ENCODE results near the gene SLC9A9.

SLC9A9 gene

DNA sequence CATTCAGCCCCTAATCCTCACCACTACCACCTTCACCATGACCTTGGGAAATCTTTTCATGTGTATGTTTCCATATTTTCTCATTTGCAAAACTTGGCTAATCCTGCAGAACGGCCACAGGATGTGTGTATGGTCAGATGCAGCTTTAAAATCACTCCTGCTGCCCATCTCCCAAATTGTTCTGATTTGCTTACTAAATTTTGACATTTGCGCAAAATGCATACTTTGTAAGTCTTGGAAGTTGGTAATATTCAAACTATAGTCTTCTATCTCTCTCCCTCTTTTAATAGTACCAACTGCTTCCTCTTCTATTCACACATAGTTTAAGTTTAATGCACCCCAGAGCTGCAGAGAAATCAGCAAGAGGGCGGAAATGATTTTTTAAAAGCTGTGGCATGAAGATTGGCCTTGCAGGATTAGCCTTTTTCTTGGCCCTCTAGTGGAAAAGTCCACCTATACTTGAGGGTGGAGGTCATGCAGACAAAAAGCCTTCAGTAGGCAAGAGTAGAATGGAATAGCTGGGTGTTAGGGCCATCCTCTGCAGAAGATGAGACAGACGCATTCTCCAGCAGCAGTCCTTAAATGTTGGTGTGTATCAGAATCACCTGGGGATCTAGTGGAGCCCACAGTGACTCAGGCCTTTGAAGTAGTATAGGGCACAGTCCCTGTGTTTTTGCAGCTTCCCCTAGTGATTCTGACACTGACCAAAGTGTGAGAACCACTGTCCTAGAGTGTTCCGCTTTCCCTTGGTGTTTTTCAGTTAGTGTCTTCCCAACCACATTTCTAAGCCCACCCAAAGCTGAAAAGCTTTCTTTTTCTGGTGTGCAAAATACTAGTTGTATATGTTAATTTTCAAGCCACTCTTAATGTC is 547.0 kb downstream of the SLC9A9 start:
- no CpG with 5 or more reads among the region's 5 CpGs for WGBS (ENCODE audit: insufficient coverage, insufficient read length)
- Histone ChIP-seq H3K9me3 (ENCODE audit: control insufficient read depth, insufficient read depth, low read length) (no peaks in the 10 kb centered on the region), H3K27ac (ENCODE audit: low read length) (no peak overlapping the region), H3K27me3 (ENCODE audit: control insufficient read depth, insufficient read depth, low read length) (no peaks in the 10 kb centered on the region), H3K4me1 (ENCODE audit: control insufficient read depth, insufficient read depth, low read length) (no peaks in the 10 kb centered on the region), H3K36me3 (ENCODE audit: control insufficient read depth, insufficient read depth, low read length) (no peaks in the 10 kb centered on the region), H3K4me3 (ENCODE audit: low read length) (no peak overlapping the region)
- DNase-seq (ENCODE audit: low read depth, low spot score) = no peak

DNA sequence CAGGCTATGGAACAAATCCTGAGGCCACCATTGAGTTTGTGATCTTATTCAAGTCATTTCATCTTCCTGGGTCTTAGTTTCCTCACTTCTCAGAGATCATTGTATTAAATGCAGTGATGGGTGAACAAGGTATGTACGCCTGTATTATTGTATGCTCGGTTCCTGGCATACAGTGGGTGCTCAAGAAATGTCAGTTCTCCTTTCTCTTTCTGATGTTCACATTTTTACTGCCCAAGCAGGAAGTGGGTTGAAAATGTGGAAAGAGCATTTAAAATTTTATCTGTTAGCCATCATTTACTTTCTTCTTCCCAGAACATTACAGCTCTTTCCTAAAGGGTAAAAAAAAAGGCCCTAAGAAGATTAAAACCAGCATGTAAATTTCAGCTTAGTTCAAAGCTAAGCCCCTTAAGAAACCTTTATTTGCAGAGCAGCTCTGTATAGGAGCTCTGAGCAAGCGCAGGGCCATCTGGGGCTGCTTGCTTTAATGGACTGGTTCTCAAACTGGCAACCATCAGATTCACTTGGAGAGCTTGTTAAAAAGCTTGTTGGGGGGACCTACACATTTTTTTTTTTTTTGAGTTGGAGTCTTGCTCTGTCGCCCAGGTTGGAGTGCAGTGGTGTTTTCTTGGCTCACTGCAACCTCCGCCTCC is 549.3 kb downstream of the SLC9A9 start:
- WGBS (ENCODE audit: insufficient coverage, insufficient read length) = no CpG with 5 or more reads among the region's 5 CpGs
- H3K27me3 ChIP-seq (ENCODE audit: control insufficient read depth, insufficient read depth, low read length) = no peaks in the 10 kb centered on the region
- H3K4me3 ChIP-seq (ENCODE audit: low read length) = no peak overlapping the region
- no peak for DNase-seq (ENCODE audit: low read depth, low spot score)
- no peaks in the 10 kb centered on the region for H3K4me1 ChIP-seq (ENCODE audit: control insufficient read depth, insufficient read depth, low read length)
- no peak overlapping the region for H3K27ac ChIP-seq (ENCODE audit: low read length)
- H3K9me3 ChIP-seq (ENCODE audit: control insufficient read depth, insufficient read depth, low read length) = no peaks in the 10 kb centered on the region
- H3K36me3 ChIP-seq (ENCODE audit: control insufficient read depth, insufficient read depth, low read length) = no peaks in the 10 kb centered on the region

DNA sequence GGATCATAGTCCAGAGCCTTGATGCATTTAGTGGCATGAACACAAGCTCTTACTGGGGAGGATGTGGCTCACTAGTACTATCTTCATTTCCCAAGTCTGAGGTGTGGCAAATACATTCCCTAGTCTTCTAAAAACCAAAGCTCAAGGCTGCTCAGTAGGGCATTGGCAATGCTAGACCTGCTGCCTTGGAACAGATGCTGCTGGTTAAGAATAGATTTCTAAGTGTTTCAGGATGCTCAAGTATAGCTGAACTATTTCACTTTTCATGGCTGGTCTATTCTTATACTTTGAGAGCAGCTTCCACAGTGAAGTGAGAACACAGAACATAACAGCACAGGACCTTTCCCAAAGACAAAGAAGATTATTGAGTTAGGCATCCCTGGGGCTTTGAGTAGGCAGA is 549.9 kb downstream of the SLC9A9 start:
- Histone ChIP-seq H3K9me3 (ENCODE audit: control insufficient read depth, insufficient read depth, low read length) (no peaks in the 10 kb centered on the region), H3K27ac (ENCODE audit: low read length) (no peak overlapping the region), H3K36me3 (ENCODE audit: control insufficient read depth, insufficient read depth, low read length) (no peaks in the 10 kb centered on the region), H3K27me3 (ENCODE audit: control insufficient read depth, insufficient read depth, low read length) (no peaks in the 10 kb centered on the region), H3K4me3 (ENCODE audit: low read length) (no peak overlapping the region), H3K4me1 (ENCODE audit: control insufficient read depth, insufficient read depth, low read length) (no peaks in the 10 kb centered on the region)
- DNase-seq (ENCODE audit: low read depth, low spot score) = no peak

DNA sequence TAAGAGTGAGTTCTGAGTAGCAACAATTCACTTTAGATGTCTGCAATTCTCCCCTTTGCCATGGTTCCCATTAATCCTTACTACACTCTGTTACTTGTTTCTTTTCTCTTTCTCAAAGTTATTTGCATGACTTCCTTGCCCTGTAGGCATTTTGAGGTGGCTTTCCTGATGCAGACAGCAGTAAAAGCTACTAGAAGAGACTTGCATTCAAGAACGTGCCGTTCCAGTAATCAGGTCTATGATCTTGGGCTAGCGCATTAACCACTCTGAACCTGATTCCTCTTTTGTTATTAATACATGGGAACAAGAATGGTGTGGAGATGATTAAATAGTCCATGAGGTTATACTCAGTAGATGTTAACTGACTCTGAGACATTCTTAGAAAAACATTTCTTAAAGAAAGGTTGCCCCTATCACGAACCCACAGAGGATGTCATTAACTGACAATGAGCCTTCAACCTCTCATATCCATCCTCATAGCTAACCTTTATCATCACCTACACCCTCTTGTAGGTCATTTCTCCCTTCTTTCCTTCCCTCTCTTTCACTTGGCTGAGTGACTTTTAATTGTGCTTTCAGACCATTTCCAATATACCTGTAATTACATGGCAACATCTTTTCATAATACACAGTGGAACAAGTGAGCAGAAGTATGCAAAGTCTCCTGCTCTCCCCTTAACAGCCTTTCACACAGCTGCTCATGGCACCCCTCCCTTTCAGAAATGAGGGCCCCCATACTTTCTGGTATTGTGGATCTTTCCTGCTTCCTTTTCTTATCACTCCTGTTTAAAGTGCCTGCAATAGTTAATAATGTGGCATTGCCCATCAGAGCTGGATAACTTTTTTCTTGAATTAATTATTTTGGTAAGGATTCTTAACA is 552.8 kb downstream of the SLC9A9 start:
- H3K27me3 ChIP-seq (ENCODE audit: control insufficient read depth, insufficient read depth, low read length) = no peaks in the 10 kb centered on the region
- H3K36me3 ChIP-seq (ENCODE audit: control insufficient read depth, insufficient read depth, low read length) = no peaks in the 10 kb centered on the region
- no peak overlapping the region for H3K27ac ChIP-seq (ENCODE audit: low read length)
- no peak for DNase-seq (ENCODE audit: low read depth, low spot score)
- no peaks in the 10 kb centered on the region for H3K9me3 ChIP-seq (ENCODE audit: control insufficient read depth, insufficient read depth, low read length)
- H3K4me3 ChIP-seq (ENCODE audit: low read length) = no peak overlapping the region
- WGBS (ENCODE audit: insufficient coverage, insufficient read length) = no CpG with 5 or more reads among the region's 4 CpGs
- no peaks in the 10 kb centered on the region for H3K4me1 ChIP-seq (ENCODE audit: control insufficient read depth, insufficient read depth, low read length)

DNA sequence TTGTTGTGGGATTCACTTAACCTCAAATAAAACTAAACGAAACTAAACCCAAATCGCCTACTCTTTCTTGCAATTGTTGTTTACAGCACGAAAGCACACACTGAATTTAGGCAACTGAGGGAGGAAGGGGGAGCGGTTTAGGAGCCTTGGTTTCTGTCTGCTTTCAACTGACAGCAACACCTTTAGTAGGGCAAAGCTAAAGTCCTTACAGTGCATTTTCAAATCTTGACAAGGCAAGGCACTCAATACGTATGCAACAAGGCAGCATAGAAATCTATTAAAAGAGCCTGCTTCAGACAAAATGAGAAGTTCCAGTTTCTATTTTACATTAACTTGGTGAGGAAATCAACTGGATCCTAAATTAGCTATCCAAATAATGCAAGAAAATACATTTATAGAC is 554.1 kb downstream of the SLC9A9 start:
- H3K9me3 ChIP-seq (ENCODE audit: control insufficient read depth, insufficient read depth, low read length) = no peaks in the 10 kb centered on the region
- H3K4me1 ChIP-seq (ENCODE audit: control insufficient read depth, insufficient read depth, low read length) = no peaks in the 10 kb centered on the region
- H3K27me3 ChIP-seq (ENCODE audit: control insufficient read depth, insufficient read depth, low read length) = no peaks in the 10 kb centered on the region
- H3K4me3 ChIP-seq (ENCODE audit: low read length) = no peak overlapping the region
- H3K36me3 ChIP-seq (ENCODE audit: control insufficient read depth, insufficient read depth, low read length) = no peaks in the 10 kb centered on the region
- H3K27ac ChIP-seq (ENCODE audit: low read length) = no peak overlapping the region
- no CpG with 5 or more reads among the region's 5 CpGs for WGBS (ENCODE audit: insufficient coverage, insufficient read length)
- DNase-seq (ENCODE audit: low read depth, low spot score) = no peak

DNA sequence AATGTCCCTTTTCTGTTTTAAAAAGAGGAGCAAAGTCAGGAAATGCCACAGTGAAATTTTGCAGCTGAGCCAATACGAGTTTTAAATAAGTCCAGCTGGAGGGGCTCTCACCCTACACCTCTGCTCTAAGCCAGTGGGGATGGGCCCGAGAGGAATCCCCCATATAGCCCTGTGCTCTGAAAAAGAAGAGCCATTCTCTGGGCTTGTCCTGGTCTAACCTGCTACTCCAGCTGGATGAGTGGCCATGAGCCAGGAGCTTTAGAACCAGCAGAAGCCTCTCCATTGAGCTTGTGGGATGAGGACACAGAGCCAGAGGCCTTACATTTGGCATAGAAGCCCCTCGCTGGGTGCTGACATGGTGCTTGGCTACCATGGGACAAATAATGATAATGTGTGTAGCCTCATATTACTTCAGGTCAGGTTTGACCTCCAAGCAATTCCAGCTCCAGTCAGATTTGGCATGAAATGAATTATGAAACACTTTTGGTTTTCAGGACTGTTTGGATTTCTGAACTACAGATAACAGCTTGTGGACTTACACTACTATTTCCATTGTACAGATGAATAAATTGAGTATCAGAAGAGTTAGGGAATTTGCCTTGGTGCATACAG is 556.3 kb downstream of the SLC9A9 start:
- H3K27me3 ChIP-seq (ENCODE audit: control insufficient read depth, insufficient read depth, low read length) = no peaks in the 10 kb centered on the region
- WGBS (ENCODE audit: insufficient coverage, insufficient read length) = no CpG with 5 or more reads among the region's 3 CpGs
- no peaks in the 10 kb centered on the region for H3K36me3 ChIP-seq (ENCODE audit: control insufficient read depth, insufficient read depth, low read length)
- H3K27ac ChIP-seq (ENCODE audit: low read length) = no peak overlapping the region
- H3K4me1 ChIP-seq (ENCODE audit: control insufficient read depth, insufficient read depth, low read length) = no peaks in the 10 kb centered on the region
- H3K9me3 ChIP-seq (ENCODE audit: control insufficient read depth, insufficient read depth, low read length) = no peaks in the 10 kb centered on the region
- H3K4me3 ChIP-seq (ENCODE audit: low read length) = no peak overlapping the region
- DNase-seq (ENCODE audit: low read depth, low spot score) = no peak

DNA sequence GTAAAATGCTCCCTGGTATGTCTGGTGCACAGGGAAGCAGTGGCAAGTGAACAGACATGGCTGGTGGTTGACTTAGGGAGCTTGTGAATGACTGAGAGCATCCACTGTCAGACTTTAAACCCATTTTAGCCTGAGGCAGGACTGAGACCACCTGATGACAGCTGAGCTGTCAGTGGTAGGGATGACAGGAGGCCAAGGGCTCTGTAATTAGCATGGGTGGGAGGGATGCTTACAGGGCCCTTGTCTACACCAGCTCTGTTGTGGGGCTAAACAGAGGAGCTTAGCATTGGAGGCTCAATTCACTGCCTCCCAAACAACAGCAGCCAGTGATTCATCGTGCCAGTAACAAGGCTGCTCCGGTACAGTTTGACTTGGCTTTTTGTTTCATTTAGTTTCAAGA is 559.3 kb downstream of the SLC9A9 start:
- H3K4me3 ChIP-seq (ENCODE audit: low read length) = no peak overlapping the region
- H3K36me3 ChIP-seq (ENCODE audit: control insufficient read depth, insufficient read depth, low read length) = no peaks in the 10 kb centered on the region
- H3K9me3 ChIP-seq (ENCODE audit: control insufficient read depth, insufficient read depth, low read length) = no peaks in the 10 kb centered on the region
- no peak for DNase-seq (ENCODE audit: low read depth, low spot score)
- no peaks in the 10 kb centered on the region for H3K4me1 ChIP-seq (ENCODE audit: control insufficient read depth, insufficient read depth, low read length)
- no CpG with 5 or more reads among the region's 2 CpGs for WGBS (ENCODE audit: insufficient coverage, insufficient read length)
- H3K27ac ChIP-seq (ENCODE audit: low read length) = no peak overlapping the region
- H3K27me3 ChIP-seq (ENCODE audit: control insufficient read depth, insufficient read depth, low read length) = no peaks in the 10 kb centered on the region

DNA sequence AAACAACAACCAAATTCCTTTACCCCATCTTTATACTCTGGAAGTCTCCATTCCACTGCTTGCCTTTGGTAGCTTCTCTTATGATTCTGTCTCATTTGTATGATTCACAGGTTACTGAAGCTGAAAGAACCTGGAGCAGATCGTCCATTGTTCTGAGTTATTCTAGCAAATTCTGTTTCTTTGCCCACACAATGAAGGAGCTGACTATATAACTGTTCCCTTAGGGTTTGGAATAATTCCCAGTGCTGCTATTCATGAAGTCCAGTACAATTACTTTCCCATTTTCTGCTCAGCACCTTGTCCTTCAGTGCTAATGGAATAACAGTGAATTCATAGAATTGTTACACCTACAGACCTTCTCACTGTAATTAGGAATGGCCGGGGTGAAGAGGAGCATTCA is 560.9 kb downstream of the SLC9A9 start:
- Histone ChIP-seq H3K36me3 (ENCODE audit: control insufficient read depth, insufficient read depth, low read length) (no peaks in the 10 kb centered on the region), H3K9me3 (ENCODE audit: control insufficient read depth, insufficient read depth, low read length) (no peaks in the 10 kb centered on the region), H3K27ac (ENCODE audit: low read length) (no peak overlapping the region), H3K4me3 (ENCODE audit: low read length) (no peak overlapping the region), H3K4me1 (ENCODE audit: control insufficient read depth, insufficient read depth, low read length) (no peaks in the 10 kb centered on the region), H3K27me3 (ENCODE audit: control insufficient read depth, insufficient read depth, low read length) (no peaks in the 10 kb centered on the region)
- no CpG with 5 or more reads among the region's 2 CpGs for WGBS (ENCODE audit: insufficient coverage, insufficient read length)
- no peak for DNase-seq (ENCODE audit: low read depth, low spot score)

DNA sequence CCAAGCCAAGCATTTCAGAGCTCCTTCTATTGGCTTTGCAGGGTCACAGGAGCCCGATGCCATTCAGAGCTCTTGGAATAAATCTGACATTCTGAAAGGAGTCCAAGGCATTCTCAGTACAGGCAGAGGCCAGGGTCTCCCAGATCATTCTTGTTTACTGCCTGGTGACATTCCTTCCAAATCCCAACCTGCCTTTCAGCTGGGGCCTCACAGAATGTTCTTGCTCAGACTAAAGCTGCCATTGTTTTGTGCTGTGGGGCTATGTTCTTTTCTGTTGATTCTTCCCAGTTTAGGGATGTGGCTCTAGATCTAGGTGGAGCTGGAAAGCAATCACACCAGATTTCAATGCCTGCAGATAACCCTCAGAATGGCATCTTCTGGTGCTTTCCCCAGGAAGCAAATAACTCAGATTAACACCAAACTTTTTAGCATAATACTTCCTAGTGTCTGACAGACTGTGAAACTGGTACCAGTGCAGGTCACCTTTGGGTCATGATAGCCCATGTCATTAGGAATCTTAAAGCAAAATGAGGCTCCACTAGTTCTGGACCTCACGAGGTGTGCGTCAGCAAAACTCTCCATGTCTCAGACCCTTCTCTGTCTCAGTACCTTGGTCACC is 561.8 kb downstream of the SLC9A9 start:
- H3K36me3 ChIP-seq (ENCODE audit: control insufficient read depth, insufficient read depth, low read length) = no peaks in the 10 kb centered on the region
- no peaks in the 10 kb centered on the region for H3K27me3 ChIP-seq (ENCODE audit: control insufficient read depth, insufficient read depth, low read length)
- no peak overlapping the region for H3K4me3 ChIP-seq (ENCODE audit: low read length)
- H3K9me3 ChIP-seq (ENCODE audit: control insufficient read depth, insufficient read depth, low read length) = no peaks in the 10 kb centered on the region
- H3K4me1 ChIP-seq (ENCODE audit: control insufficient read depth, insufficient read depth, low read length) = no peaks in the 10 kb centered on the region
- H3K27ac ChIP-seq (ENCODE audit: low read length) = no peak overlapping the region
- WGBS (ENCODE audit: insufficient coverage, insufficient read length) = no CpG with 5 or more reads among the region's 3 CpGs
- no peak for DNase-seq (ENCODE audit: low read depth, low spot score)
